ENCODE results near the gene EIF2B5.
"Not testable (repeated sequence)": the region's sequence is repeated elsewhere in the genome, so short reads cannot be mapped to it uniquely, and the experiment has no call there.

GRCh38 chr3:184162571-184163070 is 27.5 kb downstream of the EIF2B5 start:
- not testable (repeated sequence) for TF ChIP-seq CTCF (optimal IDR thresholded peaks at IDR 0.05 in 1 of 3, IDR thresholded peaks at IDR 0.05 in 1 of 3, conservative IDR thresholded peaks at IDR 0.05 in 1 of 3; ENCODE audit: extremely low read depth in 1 of 3, insufficient read depth in 2 of 3, low read length in 3 of 3); EZH2 (IDR thresholded peaks at IDR 0.05; ENCODE audit: low read length)
